Right atrium auricular region (tissue), 2 donors: ENCODE measurements around the gene OPRL1. TPM values are rescaled to one million over a fixed set of nuclear protein-coding genes. Genes with fewer than 3 reads are reported as not detected.
"Not testable (repeated sequence)": the region's sequence is repeated elsewhere in the genome, so short reads cannot be mapped to it uniquely, and the experiment has no call there.

Experiments used
- DNase-seq: peaks from one replicate; pipeline ENCODE4 v3.0.0-alpha.2; 2019; ENCODE audit warnings: low spot score
- H3K27ac ChIP-seq, 2 donors: fragments of 200-600 bp; sonication (generic); 1 replicate in 1 of 2; 2 replicates in 1 of 2; pipeline ENCODE4 v1.5.1; 2016 to 2019
- H3K27me3 ChIP-seq, 2 donors: fragments of 200-600 bp; sonication (generic); one replicate each; pipeline versions ENCODE4 v1.5.1 to v1.6.0; 2017 to 2019
- H3K36me3 ChIP-seq: fragments of 200-600 bp; sonication (generic); one replicate; pipeline ENCODE4 v1.5.1; 2016
- H3K4me1 ChIP-seq, 2 donors: fragments of 200-600 bp; sonication (generic); one replicate each; pipeline versions ENCODE4 v1.5.1 to v1.6.0; 2017 to 2019
- H3K4me3 ChIP-seq, 2 donors: fragments of 200-600 bp; sonication (generic); 1 replicate in 1 of 2; 2 replicates in 1 of 2; pipeline ENCODE4 v1.5.1; 2017 to 2019; ENCODE audit warnings: mild to moderate bottlenecking in 1 of 2, moderate library complexity in 1 of 2
- H3K9me3 ChIP-seq, 2 donors: fragments of 200-600 bp; sonication (generic); one replicate each; pipeline ENCODE4 v1.5.1; 2019
- total RNA-seq, 2 donors: library from RNA; depleted of rRNA; stranded (reverse); fragments of >200 nt; gene quantifications; one replicate each; pipeline ENCODE4 v1.1.0, GENCODE V29; 2016
- TF ChIP-seq, protein P1 (sequence below), 2 donors: fragments of 200-600 bp; sonication (generic); IDR thresholded peaks; one replicate each; pipeline ENCODE4 v1.5.1; 2019; ENCODE audit warnings: antibody characterized with exemption in 2 of 2

OPRL1 gene
- total RNA-seq, 2 donors from 2014 or later, result 0.75 to 1.4 TPM

DNA sequence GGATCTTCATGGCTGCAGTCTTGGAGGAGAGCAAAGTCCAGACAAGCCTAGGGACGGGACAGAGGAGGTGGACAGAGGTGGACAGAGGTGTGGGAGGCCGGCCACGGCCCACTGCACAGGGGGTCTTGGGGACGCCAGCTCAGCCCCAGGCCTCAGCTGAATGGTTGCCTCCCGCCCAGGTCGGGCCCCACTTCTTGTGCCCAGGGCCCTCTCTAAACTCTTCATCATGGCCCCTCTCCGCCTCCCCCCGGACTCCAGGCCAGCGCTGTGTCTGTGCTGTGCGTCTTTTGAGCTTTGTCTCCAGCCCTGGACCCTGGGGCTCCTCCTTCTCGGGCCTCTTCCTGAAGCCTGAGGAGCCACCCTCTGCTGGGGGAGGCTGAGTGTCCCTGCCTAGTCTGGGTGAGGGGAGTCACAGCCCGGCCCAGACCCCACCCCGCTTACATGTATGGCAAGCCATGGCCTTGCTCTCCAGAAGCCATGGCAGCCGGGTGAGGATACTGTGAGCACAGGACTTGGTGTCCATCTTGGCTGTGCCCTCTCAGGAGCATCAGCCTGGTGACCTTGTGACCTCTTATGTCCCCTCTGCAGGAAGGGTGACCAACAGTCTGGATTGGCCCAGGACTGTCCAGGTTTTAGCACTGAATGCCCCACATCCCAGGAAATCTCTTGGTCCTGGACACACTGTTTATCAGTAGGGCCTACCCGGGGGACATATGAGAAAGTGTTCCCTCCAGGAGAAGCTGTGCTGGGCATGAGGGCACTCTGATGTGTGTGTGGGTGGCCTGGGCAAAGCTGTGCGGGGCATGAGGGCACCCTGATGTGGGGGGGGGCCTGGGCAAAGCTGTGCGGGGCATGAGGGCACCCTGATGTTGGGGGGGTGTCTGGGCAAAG lies 36.9 kb downstream of the OPRL1 start:
- no peak overlapping the region for H3K27ac ChIP-seq
- H3K9me3 ChIP-seq, result no peaks in the 10 kb centered on the region
- no peak for DNase-seq
- H3K27me3 ChIP-seq, result no peaks in the 10 kb centered on the region
- H3K4me1 ChIP-seq, result peaks cover 0 to 8% of the 10 kb centered on the region in 2 donors
- TF ChIP-seq, protein P1, sequence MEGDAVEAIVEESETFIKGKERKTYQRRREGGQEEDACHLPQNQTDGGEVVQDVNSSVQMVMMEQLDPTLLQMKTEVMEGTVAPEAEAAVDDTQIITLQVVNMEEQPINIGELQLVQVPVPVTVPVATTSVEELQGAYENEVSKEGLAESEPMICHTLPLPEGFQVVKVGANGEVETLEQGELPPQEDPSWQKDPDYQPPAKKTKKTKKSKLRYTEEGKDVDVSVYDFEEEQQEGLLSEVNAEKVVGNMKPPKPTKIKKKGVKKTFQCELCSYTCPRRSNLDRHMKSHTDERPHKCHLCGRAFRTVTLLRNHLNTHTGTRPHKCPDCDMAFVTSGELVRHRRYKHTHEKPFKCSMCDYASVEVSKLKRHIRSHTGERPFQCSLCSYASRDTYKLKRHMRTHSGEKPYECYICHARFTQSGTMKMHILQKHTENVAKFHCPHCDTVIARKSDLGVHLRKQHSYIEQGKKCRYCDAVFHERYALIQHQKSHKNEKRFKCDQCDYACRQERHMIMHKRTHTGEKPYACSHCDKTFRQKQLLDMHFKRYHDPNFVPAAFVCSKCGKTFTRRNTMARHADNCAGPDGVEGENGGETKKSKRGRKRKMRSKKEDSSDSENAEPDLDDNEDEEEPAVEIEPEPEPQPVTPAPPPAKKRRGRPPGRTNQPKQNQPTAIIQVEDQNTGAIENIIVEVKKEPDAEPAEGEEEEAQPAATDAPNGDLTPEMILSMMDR (IDR thresholded peaks at IDR 0.05), result no peak
- H3K36me3 ChIP-seq, result no peaks in the 10 kb centered on the region
- no peak overlapping the region for H3K4me3 ChIP-seq

DNA sequence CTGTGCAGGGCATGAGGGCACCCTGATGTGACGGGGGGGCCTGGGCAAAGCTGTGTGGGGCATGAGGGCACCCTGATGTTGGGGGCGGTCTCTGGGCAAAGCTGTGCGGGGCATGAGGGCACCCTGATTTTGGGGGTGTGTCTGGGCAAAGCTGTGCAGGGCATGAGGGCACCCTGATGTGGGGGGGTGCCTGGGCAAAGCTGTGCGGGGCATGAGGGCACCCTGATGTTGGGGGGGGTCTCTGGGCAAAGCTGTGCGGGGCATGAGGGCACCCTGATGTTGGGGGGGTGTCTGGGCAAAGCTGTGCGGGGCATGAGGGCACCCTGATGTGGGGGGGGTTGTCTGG lies 37.5 kb downstream of the OPRL1 start:
- not testable (repeated sequence) for H3K9me3 ChIP-seq, H3K36me3 ChIP-seq, H3K4me1 ChIP-seq, DNase-seq, H3K4me3 ChIP-seq, H3K27ac ChIP-seq, H3K27me3 ChIP-seq

DNA sequence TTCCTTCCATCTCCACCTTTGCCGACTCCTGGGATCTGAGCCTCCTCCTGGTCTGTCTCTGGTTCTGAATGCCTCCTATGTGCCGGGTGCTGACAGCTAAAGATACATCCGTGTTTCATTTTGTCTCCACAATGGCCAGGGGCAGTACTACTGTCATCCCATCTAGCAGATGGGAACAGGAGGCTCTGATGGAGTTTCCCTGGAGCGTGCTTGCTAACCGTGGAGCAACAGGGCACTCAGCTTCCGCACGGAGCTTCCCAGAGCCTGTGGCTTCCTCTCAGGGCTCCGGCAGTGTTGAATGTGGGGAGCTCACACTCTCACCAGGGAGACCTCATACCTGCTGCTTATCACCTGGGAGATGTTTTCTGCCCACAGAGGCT lies 39.4 kb downstream of the OPRL1 start:
- no peak for DNase-seq
- H3K4me1 ChIP-seq, result peaks cover 0 to 8% of the 10 kb centered on the region in 2 donors
- TF ChIP-seq, protein P1 (IDR thresholded peaks at IDR 0.05), result no peak
- no peaks in the 10 kb centered on the region for H3K36me3 ChIP-seq
- no peak overlapping the region for H3K27ac ChIP-seq
- H3K27me3 ChIP-seq, result no peaks in the 10 kb centered on the region
- H3K9me3 ChIP-seq, result no peaks in the 10 kb centered on the region
- H3K4me3 ChIP-seq, result no peak overlapping the region

DNA sequence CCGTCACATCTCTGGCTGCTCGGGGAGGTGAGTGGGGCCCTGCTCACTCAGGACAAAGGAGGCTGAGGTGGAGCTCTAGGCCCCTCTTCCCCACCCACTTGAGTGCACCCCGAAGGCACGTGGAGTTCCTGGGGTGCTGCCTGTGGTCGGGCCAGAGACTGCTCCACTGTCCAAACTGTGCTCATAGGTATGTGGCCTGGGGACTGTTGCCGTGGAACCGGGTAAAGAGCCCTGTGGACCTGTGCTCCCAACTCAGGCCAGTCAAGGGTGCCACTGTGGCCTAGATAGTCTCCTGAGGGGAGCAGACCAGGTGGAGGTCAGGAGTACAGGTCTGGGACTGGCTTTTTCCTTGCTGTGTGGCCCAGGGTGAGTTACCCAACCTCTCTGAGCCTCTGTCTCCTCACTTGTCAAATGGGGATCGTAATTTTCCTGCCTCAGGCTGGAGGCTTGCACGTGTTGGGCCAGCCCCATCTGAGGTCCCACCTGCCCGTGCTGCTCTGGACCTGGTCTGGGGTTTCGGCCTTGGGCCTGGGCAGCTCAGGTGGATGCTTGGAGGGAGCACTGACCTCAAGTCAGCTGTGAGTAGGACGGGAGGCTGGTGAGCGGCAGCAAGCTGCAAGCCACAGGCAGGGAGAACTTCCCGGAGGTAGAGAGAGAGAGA lies 39.9 kb downstream of the OPRL1 start:
- H3K4me3 ChIP-seq, result peak overlapping the region in 1 of 2 donors; percentile 24
- H3K9me3 ChIP-seq, result no peaks in the 10 kb centered on the region
- TF ChIP-seq, protein P1 (IDR thresholded peaks at IDR 0.05), result no peak
- H3K27ac ChIP-seq, result no peak overlapping the region
- H3K27me3 ChIP-seq, result no peaks in the 10 kb centered on the region
- DNase-seq, result no peak
- H3K4me1 ChIP-seq, result peaks cover 0 to 8% of the 10 kb centered on the region in 2 donors
- no peaks in the 10 kb centered on the region for H3K36me3 ChIP-seq

DNA sequence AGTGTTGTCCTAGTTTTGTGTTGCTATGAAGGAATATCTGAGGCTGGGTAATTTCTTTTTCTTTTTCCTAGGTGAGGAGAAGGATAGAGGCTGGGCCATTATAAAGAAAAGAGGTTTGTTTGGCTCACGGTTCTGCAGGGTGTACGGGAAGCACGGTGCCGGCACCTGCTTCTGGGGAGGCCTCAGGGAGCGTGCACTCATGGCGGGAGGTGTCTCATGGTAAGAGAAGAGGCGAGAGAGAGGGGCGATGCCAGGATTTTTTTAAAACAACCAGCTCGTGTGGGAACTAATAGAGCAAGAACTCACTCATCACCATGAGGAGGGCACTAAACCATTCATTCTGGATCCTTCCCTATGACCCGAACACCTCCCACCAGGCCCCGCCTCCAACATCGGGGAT lies 41.7 kb downstream of the OPRL1 start:
- peaks cover 0 to 8% of the 10 kb centered on the region in 2 donors for H3K4me1 ChIP-seq
- no peaks in the 10 kb centered on the region for H3K9me3 ChIP-seq
- no peak overlapping the region for H3K27ac ChIP-seq
- H3K27me3 ChIP-seq, result no peaks in the 10 kb centered on the region
- H3K36me3 ChIP-seq, result no peaks in the 10 kb centered on the region
- TF ChIP-seq, protein P1 (IDR thresholded peaks at IDR 0.05), result no peak
- no peak overlapping the region for H3K4me3 ChIP-seq
- no peak for DNase-seq

DNA sequence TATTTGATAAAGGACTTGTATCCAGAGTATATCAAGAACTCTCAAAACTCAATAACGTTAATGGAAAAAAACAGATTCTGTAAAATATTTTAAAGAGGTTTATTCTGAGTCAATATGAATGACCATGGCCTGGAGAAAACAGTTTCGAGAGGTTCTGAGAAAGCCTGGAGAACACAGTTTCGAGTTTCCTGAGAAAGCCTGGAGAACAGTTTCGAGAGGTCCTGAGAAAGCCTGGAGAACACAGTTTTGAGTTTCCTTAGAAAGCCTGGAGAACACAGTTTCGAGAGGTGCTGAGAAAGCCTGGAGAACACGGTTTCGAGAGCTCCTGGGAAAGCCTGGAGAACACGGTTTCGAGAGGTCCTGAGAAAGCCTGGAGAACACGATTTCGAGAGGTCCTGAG lies 43.0 kb downstream of the OPRL1 start:
- not testable (repeated sequence) for H3K4me1 ChIP-seq, H3K36me3 ChIP-seq, H3K4me3 ChIP-seq, H3K27me3 ChIP-seq, H3K27ac ChIP-seq, H3K9me3 ChIP-seq, DNase-seq

DNA sequence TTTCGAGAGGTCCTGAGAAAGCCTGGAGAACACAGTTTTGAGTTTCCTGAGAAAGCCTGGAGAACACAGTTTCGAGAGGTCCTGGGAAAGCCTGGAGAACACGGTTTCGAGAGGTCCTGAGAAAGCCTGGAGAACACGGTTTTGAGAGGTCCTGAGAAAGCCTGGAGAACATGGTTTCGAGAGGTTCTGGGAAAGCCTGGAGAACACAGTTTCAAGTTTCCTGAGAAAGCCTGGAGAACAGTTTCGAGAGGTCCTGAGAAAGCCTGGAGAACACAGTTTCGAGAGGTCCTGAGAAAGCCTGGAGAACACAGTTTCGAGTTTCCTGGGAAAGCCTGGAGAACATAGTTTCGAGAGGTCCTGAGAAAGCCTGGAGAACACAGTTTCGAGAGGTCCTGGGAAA lies 43.6 kb downstream of the OPRL1 start:
- H3K4me3 ChIP-seq, H3K9me3 ChIP-seq, DNase-seq, H3K27me3 ChIP-seq, H3K27ac ChIP-seq, H3K36me3 ChIP-seq, H3K4me1 ChIP-seq: not testable (repeated sequence)
